Measurements from ENCODE around the gene MAGEA4. TPM values are rescaled to one million over a fixed set of nuclear protein-coding genes. Genes with fewer than 3 reads are reported as not detected.

The MAGEA4 gene
- total RNA-seq, 1 donor from 2014 or later, result not detected

GRCh38 chrX:151878574-151878973 is 34.1 kb upstream of the MAGEA4 start:
- TF ChIP-seq CTCF (IDR thresholded peaks at IDR 0.05), result no peak
- Histone ChIP-seq H3K27ac (no peak overlapping the region), H3K27me3 (no peaks in the 10 kb centered on the region), H3K9me3 (no peaks in the 10 kb centered on the region), H3K4me3 (no peak overlapping the region), H3K4me1 (no peaks in the 10 kb centered on the region), H3K36me3 (no peaks in the 10 kb centered on the region)
- ATAC-seq (no peak), DNase-seq (no peak)
- intact Hi-C loops (cut with DNase I), result no loop called here

DNA sequence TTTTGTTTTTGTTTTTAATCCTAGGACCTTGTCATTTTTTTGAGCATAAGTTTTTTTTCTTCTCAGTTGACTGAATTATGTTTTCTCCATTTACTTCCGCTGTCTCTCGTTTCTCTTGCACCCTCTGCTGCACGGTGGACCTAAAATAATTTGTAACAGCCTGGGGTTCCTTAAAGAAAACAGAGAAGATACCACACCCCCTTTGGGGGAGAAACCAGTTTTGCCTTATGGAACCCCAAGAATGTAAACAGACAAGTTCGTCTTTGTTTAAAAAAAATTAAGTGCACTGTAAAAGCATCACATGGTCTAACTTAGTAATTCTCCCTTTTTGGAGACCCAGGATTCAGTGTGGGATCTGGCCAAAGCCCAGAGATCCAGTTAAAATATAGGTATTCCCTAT is 32.8 kb upstream of the MAGEA4 start:
- Histone ChIP-seq H3K36me3 (no peaks in the 10 kb centered on the region), H3K9me3 (no peaks in the 10 kb centered on the region), H3K27ac (no peak overlapping the region), H3K4me3 (no peak overlapping the region), H3K27me3 (no peaks in the 10 kb centered on the region), H3K4me1 (no peaks in the 10 kb centered on the region)
- no peak for ATAC-seq
- intact Hi-C loops (cut with DNase I), result no loop called here
- DNase-seq, result no peak
- TF ChIP-seq CTCF (IDR thresholded peaks at IDR 0.05), result no peak

DNA sequence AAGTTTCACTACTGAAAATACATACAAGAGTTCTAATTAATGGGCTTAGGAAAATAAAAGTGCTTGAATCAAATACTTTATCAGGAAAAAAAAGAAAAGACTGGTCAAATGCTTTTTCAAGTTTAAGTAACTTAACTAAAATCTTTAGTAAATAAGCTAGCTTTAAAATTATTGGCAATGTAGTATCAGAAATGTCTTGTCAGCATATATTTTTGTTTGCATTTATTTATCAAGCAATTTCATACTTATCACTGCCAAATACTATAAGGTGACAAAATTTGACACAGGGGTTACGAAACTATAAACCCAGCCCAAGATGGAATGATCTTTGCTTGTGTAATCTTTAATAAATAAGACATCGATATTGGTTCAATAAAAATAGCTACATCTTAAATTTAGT is 31.8 kb upstream of the MAGEA4 start:
- Histone ChIP-seq H3K9me3 (no peaks in the 10 kb centered on the region), H3K4me3 (no peak overlapping the region), H3K4me1 (no peaks in the 10 kb centered on the region), H3K27me3 (no peaks in the 10 kb centered on the region), H3K36me3 (no peaks in the 10 kb centered on the region), H3K27ac (no peak overlapping the region)
- DNase-seq (no peak), ATAC-seq (no peak)
- intact Hi-C loops (cut with DNase I), result no loop called here
- TF ChIP-seq CTCF (IDR thresholded peaks at IDR 0.05), result no peak

DNA sequence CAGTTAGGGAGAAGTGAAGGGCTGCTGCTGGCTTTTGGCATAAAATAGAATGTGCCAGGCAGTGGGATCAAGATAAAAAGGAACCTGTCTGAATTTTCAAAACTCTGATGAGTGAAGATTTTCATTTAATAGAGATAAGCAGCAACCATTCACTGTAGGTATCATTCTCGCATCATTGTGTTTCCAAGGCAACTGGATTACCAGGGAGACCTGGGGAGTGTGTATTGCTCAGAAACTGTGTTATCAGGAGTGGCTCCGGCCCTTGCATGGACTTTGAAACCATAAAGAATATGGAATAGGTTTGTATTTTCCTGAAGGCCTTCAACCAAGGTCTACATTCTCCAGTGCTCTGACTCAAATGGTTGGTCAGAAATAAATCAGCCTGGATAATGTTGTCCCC is 23.3 kb upstream of the MAGEA4 start:
- intact Hi-C loops (cut with DNase I), result no loop called here
- no peaks in the 10 kb centered on the region for H3K27me3 ChIP-seq
- H3K36me3 ChIP-seq, result no peaks in the 10 kb centered on the region
- no peak for TF ChIP-seq CTCF (IDR thresholded peaks at IDR 0.05)
- H3K9me3 ChIP-seq, result no peaks in the 10 kb centered on the region
- H3K27ac ChIP-seq, result no peak overlapping the region
- H3K4me1 ChIP-seq, result no peaks in the 10 kb centered on the region
- ATAC-seq (no peak), DNase-seq (no peak)
- H3K4me3 ChIP-seq, result no peak overlapping the region

GRCh38 chrX:151896734-151897474 is 15.8 kb upstream of the MAGEA4 start:
- no peak for DNase-seq
- H3K9me3 ChIP-seq, result no peaks in the 10 kb centered on the region
- no peaks in the 10 kb centered on the region for H3K36me3 ChIP-seq
- no peak overlapping the region for H3K4me3 ChIP-seq
- no peaks in the 10 kb centered on the region for H3K27me3 ChIP-seq
- intact Hi-C loops (cut with DNase I), result no loop called here
- H3K4me1 ChIP-seq, result no peaks in the 10 kb centered on the region
- ATAC-seq, result no peak
- H3K27ac ChIP-seq, result no peak overlapping the region
- no peak for TF ChIP-seq CTCF (IDR thresholded peaks at IDR 0.05)

DNA sequence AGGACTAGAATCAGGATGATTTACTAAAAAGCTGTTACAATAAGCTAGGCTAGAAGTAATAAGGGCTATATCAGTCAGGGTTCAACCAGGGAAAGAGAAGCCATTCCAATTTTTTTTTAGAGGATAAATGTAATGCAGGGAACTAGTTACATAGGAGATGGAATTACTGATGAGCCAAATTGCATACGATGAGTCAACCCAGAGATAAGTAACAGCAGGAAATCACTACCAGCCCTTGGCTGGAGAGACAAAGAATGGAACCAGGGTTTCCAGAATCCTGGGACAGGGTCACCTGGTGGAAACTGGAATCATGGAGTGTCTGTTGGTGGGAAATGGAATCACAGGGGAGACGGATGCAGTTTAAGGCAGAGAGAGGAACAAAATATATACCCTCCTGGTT is 13.1 kb upstream of the MAGEA4 start:
- intact Hi-C loops (cut with DNase I), result no loop called here

More for the DNA sequence above, 13.1 kb upstream of the MAGEA4 start:
- Histone ChIP-seq H3K4me1 (no peaks in the 10 kb centered on the region), H3K27ac (no peak overlapping the region), H3K36me3 (no peaks in the 10 kb centered on the region), H3K27me3 (no peaks in the 10 kb centered on the region), H3K9me3 (no peaks in the 10 kb centered on the region), H3K4me3 (no peak overlapping the region)
- TF ChIP-seq CTCF (IDR thresholded peaks at IDR 0.05), result no peak
- ATAC-seq (no peak), DNase-seq (no peak)

Measured in upper lobe of right lung (tissue), 1 donor.